GM12878 (cell line): ENCODE results near the gene RHPN2. TPM values are rescaled to one million over a fixed set of nuclear protein-coding genes. Genes with fewer than 3 reads are reported as not detected.

Experiments used
- CBFB ChIP-seq: IDR thresholded peaks from 2 replicates; pipeline ENCODE4 v1.6.1; 2016; ENCODE audit warnings: antibody characterized with exemption, low read depth
- CBX3 ChIP-seq: fragments of 200-600 bp; sonication (generic); IDR thresholded peaks from 2 replicates; pipeline ENCODE4 v1.6.1; 2016; ENCODE audit warnings: low read depth, borderline replicate concordance
- CEBPZ ChIP-seq: fragments of 150-350 bp; IDR thresholded peaks from 2 replicates; pipeline ENCODE4 v1.6.1; 2016; ENCODE audit warnings: low read depth, low read length
- CHD4 ChIP-seq: fragments of 200-600 bp; sonication (generic); IDR thresholded peaks from 2 replicates; pipeline ENCODE4 v1.6.1; 2016; ENCODE audit warnings: mild to moderate bottlenecking
- CREM ChIP-seq: IDR thresholded peaks from 2 replicates; pipeline ENCODE4 v1.6.1; 2014; ENCODE audit warnings: antibody characterized with exemption, low read depth
- E2F4 ChIP-seq: IDR thresholded peaks from 2 replicates; pipeline ENCODE4 v1.6.1; 2012; ENCODE audit warnings: low read depth, low read length, improper control_type of control experiment
- FOXM1 ChIP-seq: IDR thresholded peaks from 2 replicates; pipeline ENCODE4 v1.6.1; 2012; ENCODE audit warnings: low read depth, mild to moderate bottlenecking, inconsistent platforms, low read length, moderate library complexity
- GATAD2B ChIP-seq: fragments of 450-650 bp; conservative IDR thresholded peaks from 2 replicates; pipeline ENCODE4 v1.6.1; 2017; ENCODE audit warnings: low read depth, mild to moderate bottlenecking, moderate library complexity
- IKZF2 ChIP-seq, 2 experiments: fragments of 450-650 bp; IDR thresholded peaks; 2 replicates each; pipeline ENCODE4 v1.6.1; 2017; ENCODE audit warnings: mild to moderate bottlenecking in 2 of 2, moderate library complexity in 2 of 2
- JUND ChIP-seq: IDR thresholded peaks from 2 replicates; pipeline ENCODE4 v1.6.1; 2012; ENCODE audit warnings: low read depth, mild to moderate bottlenecking, low read length, improper control_type of control experiment, moderate library complexity
- MTA3 ChIP-seq: IDR thresholded peaks from 2 replicates; pipeline ENCODE4 v1.6.1; 2012; ENCODE audit warnings: low read length, inconsistent platforms, borderline replicate concordance
- NBN ChIP-seq: fragments of 450-650 bp; IDR thresholded peaks from 2 replicates; pipeline ENCODE4 v1.6.1; 2016
- PAX5 ChIP-seq: IDR thresholded peaks from 2 replicates; pipeline ENCODE4 v1.6.1; 2011; ENCODE audit warnings: low read depth, low read length, borderline replicate concordance
- POLR2AphosphoS5 ChIP-seq: IDR thresholded peaks from 2 replicates; pipeline ENCODE4 v1.6.1; 2011; ENCODE audit warnings: mild to moderate bottlenecking, low read length, inconsistent platforms
- POU2F2 ChIP-seq: IDR thresholded peaks from 3 replicates; pipeline ENCODE4 v1.6.1; 2011; ENCODE audit warnings: low read depth, mild to moderate bottlenecking, low read length, borderline replicate concordance
- RBBP5 ChIP-seq: fragments of 200-600 bp; sonication (generic); conservative IDR thresholded peaks from 2 replicates; pipeline ENCODE4 v1.6.1; 2016
- SMARCA5 ChIP-seq: fragments of 450-650 bp; IDR thresholded peaks from 2 replicates; pipeline ENCODE4 v1.6.1; 2017; ENCODE audit warnings: mild to moderate bottlenecking
- SRF ChIP-seq, 2 experiments: IDR thresholded peaks; 2 replicates each; pipeline ENCODE4 v1.6.1; 2011; ENCODE audit warnings: low read depth in 2 of 2, low read length in 2 of 2, mild to moderate bottlenecking in 1 of 2, moderate library complexity in 1 of 2
- TARDBP ChIP-seq: IDR thresholded peaks from 2 replicates; pipeline ENCODE4 v1.6.1; 2016; ENCODE audit warnings: borderline replicate concordance
- YY1 ChIP-seq: IDR thresholded peaks from 2 replicates; pipeline ENCODE4 v1.6.1; 2011; ENCODE audit warnings: low read depth, mild to moderate bottlenecking, low read length
- ZNF217 ChIP-seq: fragments of 450-650 bp; IDR thresholded peaks from 2 replicates; pipeline ENCODE4 v1.6.1; 2017; ENCODE audit warnings: antibody characterized with exemption, mild to moderate bottlenecking
- ZNF24 ChIP-seq: fragments of 450-650 bp; IDR thresholded peaks from 2 replicates; pipeline ENCODE4 v1.6.1; 2017; ENCODE audit warnings: antibody characterized with exemption, mild to moderate bottlenecking
- ZNF384 ChIP-seq: IDR thresholded peaks from 2 replicates; pipeline ENCODE4 v1.6.1; 2012; ENCODE audit warnings: low read depth, mild to moderate bottlenecking, low read length, improper control_type of control experiment, borderline replicate concordance
- ZNF592 ChIP-seq: fragments of 450-650 bp; IDR thresholded peaks from 2 replicates; pipeline ENCODE4 v1.6.1; 2017; ENCODE audit warnings: mild to moderate bottlenecking, moderate library complexity
- ZNF622 ChIP-seq: fragments of 450-650 bp; IDR thresholded peaks from 2 replicates; pipeline ENCODE4 v1.6.1; 2017; ENCODE audit warnings: mild to moderate bottlenecking, inconsistent platforms
- polyA plus RNA-seq, 11 experiments: library from polyadenylated mRNA; depleted of rRNA in 4 of 11; unstranded in 6 of 11; stranded (reverse) in 5 of 11; fragments of >200 nt; fragmentation: Nextera tagmentation in 4 of 11; fragmentation: Illumina TruSeq in 1 of 11; extraction: Ambion mirVana in 4 of 11; extraction: Trizol in 1 of 11; gene quantifications; 1 replicate in 1 of 11; 2 replicates in 10 of 11; pipeline versions ENCODE4 v1.2.1 to v1.2.3, GENCODE V29; 2011 to 2016; ENCODE audit warnings: inconsistent platforms in 2 of 11, missing spikeins in 2 of 11, low read depth in 1 of 11
- total RNA-seq, 4 experiments: library from RNA; depleted of rRNA in 3 of 4; stranded (reverse); fragments of >200 nt in 3 of 4; fragmentation: Illumina TruSeq in 1 of 4; extraction: Trizol in 1 of 4; gene quantifications; 2 replicates each; pipeline versions ENCODE4 v1.2.1 to v1.2.3, GENCODE V29; 2013 to 2021

The RHPN2 gene
- total and polyA plus RNA-seq, 10 of the 15 experiments (the other 5 are each of a cell fraction or from before 2014, with no cell fraction given): 0.71 to 7.4 (median 3.7) TPM

- TF ChIP-seq CEBPZ: peak; percentile 74; the same call in 1 of the 2 replicates
- TF ChIP-seq E2F4: peak; percentile 100
- TF ChIP-seq CHD4: no peak
- TF ChIP-seq ZNF384: no peak
- TF ChIP-seq CBFB: no peak
- TF ChIP-seq ZNF217: no peak
- no peak for TF ChIP-seq TARDBP
- no peak for TF ChIP-seq ZNF622
- TF ChIP-seq CREM: peak; percentile 87
- TF ChIP-seq GATAD2B: peak; percentile 95
- TF ChIP-seq ZNF592: no peak
- TF ChIP-seq FOXM1: peak; percentile 95
- TF ChIP-seq NBN: 0 out of 2 replicates have a peak, but pooled peaks have one; percentile 25
- TF ChIP-seq MTA3: no peak
- TF ChIP-seq POLR2AphosphoS5: peak; percentile 85
- TF ChIP-seq CBX3: no peak
- TF ChIP-seq RBBP5: no peak
- peak; percentile 60; the same call in 1 of the 2 replicates for TF ChIP-seq PAX5
- peak; percentile 53; the same call in 1 of the 2 replicates for TF ChIP-seq SMARCA5
- peak; percentile 31; the same call in 1 of the 2 replicates for TF ChIP-seq YY1
- no peak for TF ChIP-seq ZNF24
- no peak for TF ChIP-seq JUND
- TF ChIP-seq SRF (IDR thresholded peaks at IDR 0.05; ENCODE audit: low read depth in 2 of 2, low read length in 2 of 2): no peak
- peak; percentile 36; the same call in 2 of the 3 replicates for TF ChIP-seq POU2F2
- 0 out of 4 replicates have a peak, but pooled peaks of 1 of the 2 experiments have one; percentile 18 for TF ChIP-seq IKZF2 (IDR thresholded peaks at IDR 0.05)
Observed at GRCh38 chr19:32971715-32972540, 92.8 kb downstream of the RHPN2 start, which contains the start of the genes CEP89 and FAAP24 (continued).
